ENCODE results near the gene KNDC1. TPM values are rescaled to one million over a fixed set of nuclear protein-coding genes. Genes with fewer than 3 reads are reported as not detected.

KNDC1 gene
- total RNA-seq, 1 donor from 2014 or later: 10.3 TPM

- DNase-seq: peak; percentile 38
- H3K9me3 ChIP-seq: no peaks in the 10 kb centered on the region
- H3K4me3 ChIP-seq: no peak overlapping the region
- H3K4me1 ChIP-seq: no peaks in the 10 kb centered on the region
- no peaks in the 10 kb centered on the region for H3K36me3 ChIP-seq
- TF ChIP-seq, protein P1, sequence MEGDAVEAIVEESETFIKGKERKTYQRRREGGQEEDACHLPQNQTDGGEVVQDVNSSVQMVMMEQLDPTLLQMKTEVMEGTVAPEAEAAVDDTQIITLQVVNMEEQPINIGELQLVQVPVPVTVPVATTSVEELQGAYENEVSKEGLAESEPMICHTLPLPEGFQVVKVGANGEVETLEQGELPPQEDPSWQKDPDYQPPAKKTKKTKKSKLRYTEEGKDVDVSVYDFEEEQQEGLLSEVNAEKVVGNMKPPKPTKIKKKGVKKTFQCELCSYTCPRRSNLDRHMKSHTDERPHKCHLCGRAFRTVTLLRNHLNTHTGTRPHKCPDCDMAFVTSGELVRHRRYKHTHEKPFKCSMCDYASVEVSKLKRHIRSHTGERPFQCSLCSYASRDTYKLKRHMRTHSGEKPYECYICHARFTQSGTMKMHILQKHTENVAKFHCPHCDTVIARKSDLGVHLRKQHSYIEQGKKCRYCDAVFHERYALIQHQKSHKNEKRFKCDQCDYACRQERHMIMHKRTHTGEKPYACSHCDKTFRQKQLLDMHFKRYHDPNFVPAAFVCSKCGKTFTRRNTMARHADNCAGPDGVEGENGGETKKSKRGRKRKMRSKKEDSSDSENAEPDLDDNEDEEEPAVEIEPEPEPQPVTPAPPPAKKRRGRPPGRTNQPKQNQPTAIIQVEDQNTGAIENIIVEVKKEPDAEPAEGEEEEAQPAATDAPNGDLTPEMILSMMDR (IDR thresholded peaks at IDR 0.05): no peak
- no peak overlapping the region for H3K27ac ChIP-seq
- ATAC-seq: no peak
- H3K27me3 ChIP-seq (ENCODE audit: low read depth): peaks cover 34% of the 10 kb centered on the region
- intact Hi-C loops (cut with DNase I): no loop called here
Measured at GRCh38 chr10:133166504-133166827, 6.4 kb downstream of the KNDC1 start.

DNA sequence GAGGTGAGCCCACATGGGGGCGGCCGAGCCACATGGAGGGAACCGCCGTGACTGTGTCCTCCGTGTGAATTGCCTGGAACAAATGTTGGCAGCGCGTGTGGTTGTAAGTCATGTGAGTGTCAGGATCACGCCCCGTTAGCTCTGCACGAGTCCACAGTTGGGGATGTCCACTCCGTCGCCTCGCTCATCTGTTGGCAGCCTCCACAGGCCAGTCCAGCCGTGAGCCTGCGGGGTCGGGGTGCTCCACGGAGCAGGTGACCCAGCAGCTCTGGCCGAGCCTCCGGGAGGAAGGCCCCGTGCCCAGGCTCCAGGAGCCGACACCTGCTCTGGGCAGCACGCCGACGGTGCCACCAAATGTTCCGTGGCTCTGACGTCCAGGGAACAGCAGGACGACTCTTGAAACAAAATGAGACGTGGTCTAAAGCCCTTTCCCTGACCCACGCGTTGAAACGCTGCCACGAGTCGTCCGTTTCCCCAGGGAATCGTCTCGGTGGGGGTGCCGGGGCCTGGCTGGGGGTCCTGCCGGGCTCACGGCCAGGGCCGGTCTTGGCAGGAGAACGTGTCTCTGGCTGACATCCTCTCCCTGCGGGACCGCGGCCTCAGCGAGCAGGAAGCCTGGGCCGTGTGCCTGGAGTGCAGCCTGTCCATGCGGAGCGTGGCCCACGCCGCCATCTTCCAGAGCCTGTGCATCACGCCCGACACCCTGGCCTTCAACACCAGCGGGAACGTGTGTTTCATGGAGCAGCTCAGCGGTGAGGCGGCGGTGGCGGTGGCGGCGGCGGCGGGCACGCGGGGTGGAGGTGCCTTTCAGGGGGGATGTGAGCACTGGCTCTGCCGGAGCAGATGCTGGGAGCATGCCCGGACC is 7.0 kb downstream of the KNDC1 start:
- Histone ChIP-seq H3K4me1 (no peaks in the 10 kb centered on the region), H3K27me3 (ENCODE audit: low read depth) (peaks cover 30% of the 10 kb centered on the region), H3K36me3 (no peaks in the 10 kb centered on the region), H3K4me3 (no peak overlapping the region), H3K27ac (no peak overlapping the region), H3K9me3 (no peaks in the 10 kb centered on the region)
- ATAC-seq: no peak
- DNase-seq: peak; percentile 45
- intact Hi-C loops (cut with DNase I): no loop called here
- TF ChIP-seq, protein P1 (IDR thresholded peaks at IDR 0.05): no peak

GRCh38 chr10:133167693-133168616 is 7.9 kb downstream of the KNDC1 start:
- Histone ChIP-seq H3K4me1 (no peaks in the 10 kb centered on the region), H3K27ac (no peak overlapping the region), H3K36me3 (no peaks in the 10 kb centered on the region), H3K9me3 (no peaks in the 10 kb centered on the region), H3K27me3 (ENCODE audit: low read depth) (peaks cover 21% of the 10 kb centered on the region), H3K4me3 (no peak overlapping the region)
- ATAC-seq: no peak
- TF ChIP-seq, protein P1 (IDR thresholded peaks at IDR 0.05): no peak
- intact Hi-C loops (cut with DNase I): no loop called here
- DNase-seq: no peak

DNA sequence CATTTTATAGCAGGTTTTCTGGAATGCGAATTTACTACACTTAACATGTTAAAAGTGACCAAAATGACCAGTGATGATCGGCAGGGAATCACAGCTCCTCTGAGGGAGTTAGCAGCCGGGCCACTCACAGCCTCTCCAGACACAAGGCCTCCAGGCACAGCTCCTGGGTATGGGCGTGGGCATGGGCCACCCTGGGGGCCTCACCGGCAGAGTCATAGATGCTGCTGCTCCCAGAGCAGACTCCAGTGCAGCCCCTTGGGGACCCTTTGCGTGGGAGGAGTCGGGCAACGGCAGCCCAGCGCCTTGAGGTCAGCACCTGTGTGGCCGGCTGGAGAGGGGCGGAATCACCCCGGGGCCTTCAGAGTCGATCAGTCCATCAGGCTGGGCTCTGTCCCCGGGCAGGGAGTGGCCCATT is 8.6 kb downstream of the KNDC1 start:
- Histone ChIP-seq H3K9me3 (no peaks in the 10 kb centered on the region), H3K4me1 (no peaks in the 10 kb centered on the region), H3K27ac (no peak overlapping the region), H3K36me3 (no peaks in the 10 kb centered on the region), H3K4me3 (no peak overlapping the region), H3K27me3 (ENCODE audit: low read depth) (peaks cover 14% of the 10 kb centered on the region)
- intact Hi-C loops (cut with DNase I): no loop called here
- DNase-seq (peak; percentile 37), ATAC-seq (no peak)
- TF ChIP-seq, protein P1 (IDR thresholded peaks at IDR 0.05): no peak

DNA sequence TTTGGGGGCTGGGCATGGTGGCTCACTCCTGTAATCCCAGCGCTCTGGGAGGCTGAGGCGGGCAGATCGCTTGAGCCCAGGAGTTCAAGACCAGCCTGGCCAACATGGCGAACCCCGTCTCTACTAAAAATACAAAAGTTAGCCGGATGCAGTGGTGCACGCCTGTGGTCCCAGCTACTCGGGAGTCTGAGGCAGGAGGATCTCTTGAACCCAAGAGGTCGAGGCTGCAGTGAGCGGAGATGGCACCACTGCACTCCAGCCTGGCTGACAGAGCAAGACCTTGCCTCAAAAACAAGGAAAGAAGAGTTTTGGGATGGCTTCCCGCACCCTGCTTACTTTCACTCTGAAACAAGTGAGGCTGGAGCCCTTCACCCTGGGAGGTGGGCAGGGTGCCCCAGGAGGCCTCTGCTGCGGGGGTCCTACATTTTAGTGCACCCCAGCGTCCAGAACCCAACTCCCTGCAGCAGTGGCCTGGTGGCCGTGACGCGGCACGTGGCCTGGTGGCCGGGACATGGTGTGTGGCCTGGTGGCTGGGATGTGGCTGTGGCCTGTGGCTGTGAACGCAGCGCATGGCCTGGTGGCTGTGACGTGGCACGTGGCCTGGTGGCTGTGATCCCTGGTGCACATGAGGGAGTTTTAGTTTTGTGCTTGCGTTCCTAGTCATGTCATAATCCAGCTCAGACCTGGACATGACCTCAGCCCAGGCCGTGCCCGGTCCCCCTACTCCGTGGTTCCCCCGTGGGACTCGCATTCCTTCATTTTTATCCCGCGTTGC is 9.3 kb downstream of the KNDC1 start:
- Histone ChIP-seq H3K4me1 (no peaks in the 10 kb centered on the region), H3K27me3 (ENCODE audit: low read depth) (peaks cover 7% of the 10 kb centered on the region), H3K4me3 (no peak overlapping the region), H3K9me3 (no peaks in the 10 kb centered on the region), H3K27ac (no peak overlapping the region), H3K36me3 (no peaks in the 10 kb centered on the region)
- intact Hi-C loops (cut with DNase I): no loop called here
- no peak for ATAC-seq
- no peak for DNase-seq
- TF ChIP-seq, protein P1 (IDR thresholded peaks at IDR 0.05): no peak

Measured in lower lobe of right lung (tissue), 2 donors.